ENCODE results near the gene NTN1.
A peak's percentile ranks its signal among the peaks of the same experiment; 100 is the strongest.
"Not testable (repeated sequence)": the region's sequence is repeated elsewhere in the genome, so short reads cannot be mapped to it uniquely, and the experiment has no call there.

Gene NTN1
- total RNA-seq, result 1.2 to 2.5 reads per million in 2 donors

GRCh38 chr17:9021158-9021991, at the start of gene NTN1:
TSS of gene NTN1 (plus strand) at chr17:9021510. CDS start at chr17:9022374, 864 bp downstream.
- DNase-seq, result peak in 4 of 5 experiments; percentile 37 to 46 (median 44)

GRCh38 chr17:8975091-8975725, 46.1 kb upstream of the NTN1 start:
- no peak for DNase-seq

GRCh38 chr17:8976638-8977037, 44.7 kb upstream of the NTN1 start:
- DNase-seq, result no peak

GRCh38 chr17:8979715-8980114, 41.6 kb upstream of the NTN1 start:
- no peak for DNase-seq

- DNase-seq, result no peak
Measured at GRCh38 chr17:8981443-8981842, 39.9 kb upstream of the NTN1 start.

- DNase-seq, result not testable (repeated sequence)
Measured at GRCh38 chr17:8984225-8984624, 37.1 kb upstream of the NTN1 start.

- DNase-seq, result no peak
Measured at GRCh38 chr17:8985054-8985701, 36.1 kb upstream of the NTN1 start.

- no peak for DNase-seq
Measured at GRCh38 chr17:8986295-8986694, 35.0 kb upstream of the NTN1 start.

GRCh38 chr17:8988263-8988935, 32.9 kb upstream of the NTN1 start:
- not testable (repeated sequence) for DNase-seq

GRCh38 chr17:8991514-8992285, 29.6 kb upstream of the NTN1 start:
- peak in 4 of 5 experiments; percentile 35 to 65 (median 46) for DNase-seq

- peak in 4 of 5 experiments; percentile 21 to 58 (median 33) for DNase-seq
Measured at GRCh38 chr17:8994319-8994718, 27.0 kb upstream of the NTN1 start.

- no peak for DNase-seq
Measured at GRCh38 chr17:8995711-8996110, 25.6 kb upstream of the NTN1 start.

GRCh38 chr17:8997994-8998628, 23.2 kb upstream of the NTN1 start:
- DNase-seq, result peak; percentile 56 to 71 (median 68)

GRCh38 chr17:9001559-9001958, 19.8 kb upstream of the NTN1 start:
- DNase-seq, result no peak

- DNase-seq, result no peak
Measured at GRCh38 chr17:9002227-9002605, 19.1 kb upstream of the NTN1 start.

GRCh38 chr17:9002606-9003354, 18.5 kb upstream of the NTN1 start:
- DNase-seq, result peak in 1 of 5 experiments; percentile 26

- DNase-seq, result no peak
Measured at GRCh38 chr17:9003355-9004131, 17.8 kb upstream of the NTN1 start.

- DNase-seq, result no peak
Measured at GRCh38 chr17:9004132-9004960, 17.0 kb upstream of the NTN1 start.

GRCh38 chr17:9004961-9005285, 16.4 kb upstream of the NTN1 start:
- no peak for DNase-seq
